ENCODE results near the gene LONP2. TPM values are rescaled to one million over a fixed set of nuclear protein-coding genes. Genes with fewer than 3 reads are reported as not detected.
A peak's percentile ranks its signal among the peaks of the same experiment; 100 is the strongest.

LONP2 gene
- total RNA-seq, 1 experiment from 2014 or later = 83.3 TPM

DNA sequence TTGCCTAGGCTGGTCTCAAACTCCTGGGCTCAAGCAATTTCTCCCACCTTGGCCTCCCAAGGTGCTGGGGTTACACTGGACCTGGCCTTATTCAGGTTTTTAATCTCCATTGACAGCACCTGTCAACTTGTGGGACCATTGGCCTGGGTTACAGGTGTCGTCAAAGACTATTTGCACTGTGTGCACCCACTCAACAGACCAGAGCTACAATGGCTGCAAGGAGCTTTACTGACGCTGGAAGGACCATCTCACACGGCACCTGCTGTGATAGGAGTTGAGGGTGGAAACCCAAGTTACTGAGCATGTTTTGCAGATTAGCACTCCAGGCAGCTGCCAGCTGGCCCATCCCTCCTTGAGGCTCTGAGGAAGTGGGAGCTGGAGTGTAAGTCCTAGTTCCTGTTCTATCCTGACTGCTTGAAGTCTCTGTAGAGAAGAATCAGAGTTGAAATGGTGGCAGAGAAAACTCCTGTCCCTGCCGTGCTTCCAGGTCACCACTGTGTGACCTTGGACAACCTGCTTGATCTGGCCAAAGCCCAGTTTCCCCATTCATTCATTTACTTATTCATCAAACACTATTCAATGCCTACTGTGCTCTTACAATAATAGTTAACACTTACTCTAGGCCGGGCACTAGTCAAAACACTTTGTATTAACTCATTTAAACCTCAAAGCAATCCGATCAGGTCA is 42.4 kb upstream of the LONP2 start:
- CTCF ChIA-PET = interaction anchor here (0.7 kb wide), 1 partner anchor 17 kb away, joined by 3 read pairs; no protein-coding TSS in a partner anchor
- intact Hi-C loops (cut with micrococcal nuclease; ENCODE audit: unreplicated experiment) = no loop called here
- Mint-ChIP-seq H3K9me3 (ENCODE audit: low read depth, unreplicated experiment) (no peaks in the 10 kb centered on the region), H3K27ac (ENCODE audit: unreplicated experiment) (no peak overlapping the region), H3K4me3 (ENCODE audit: low read depth, unreplicated experiment) (no peak overlapping the region), H3K36me3 (ENCODE audit: insufficient read depth, unreplicated experiment) (no peaks in the 10 kb centered on the region), H3K27me3 (ENCODE audit: unreplicated experiment) (peaks cover 4% of the 10 kb centered on the region), H3K4me1 (ENCODE audit: low read depth, unreplicated experiment) (peaks cover 16% of the 10 kb centered on the region)
- no peak for DNase-seq
- no TSS peak for BruUV-seq (replicated peaks)
- TF ChIP-seq CTCF (IDR thresholded peaks at IDR 0.05; ENCODE audit: unreplicated experiment) = no peak

DNA sequence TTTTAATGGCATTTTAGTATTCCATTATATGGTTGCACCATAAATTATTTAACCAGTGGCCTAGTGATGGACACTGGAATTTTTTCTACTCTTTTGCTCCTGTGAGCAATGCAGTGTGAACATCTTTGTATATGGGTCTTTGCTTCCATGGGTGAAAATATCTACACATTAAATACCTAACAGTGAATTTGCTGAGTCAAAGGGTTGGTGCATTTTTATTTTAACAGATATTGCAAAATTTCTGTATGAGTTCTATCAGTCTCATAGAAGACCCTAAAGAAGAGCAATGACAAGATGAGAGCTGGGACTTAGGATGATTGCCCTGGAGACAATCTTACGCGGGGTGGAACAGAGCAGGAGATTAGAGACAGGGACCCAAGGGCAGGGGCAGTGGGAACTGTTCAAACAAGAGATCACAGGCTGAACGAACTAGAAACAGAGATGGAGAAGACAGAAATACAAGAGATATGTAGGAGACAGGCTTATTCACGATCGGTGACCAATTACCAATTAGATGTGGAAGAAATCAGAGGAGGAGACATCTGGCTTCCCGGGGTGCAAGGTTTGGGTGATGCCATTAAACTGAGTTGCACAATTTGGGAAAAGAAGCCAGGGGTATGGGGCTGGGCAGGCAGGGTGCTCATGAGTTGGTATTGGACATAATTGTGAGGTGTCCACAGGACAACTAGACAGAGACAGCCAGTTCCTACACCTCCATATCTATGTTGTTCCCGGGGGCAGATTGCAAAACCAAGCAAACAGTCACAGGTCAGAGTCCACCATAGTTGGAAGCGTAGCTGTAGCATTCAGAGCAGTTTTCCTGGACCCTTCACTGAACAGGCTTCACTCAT is 39.9 kb upstream of the LONP2 start:
- Mint-ChIP-seq H3K9me3 (ENCODE audit: low read depth, unreplicated experiment) (no peaks in the 10 kb centered on the region), H3K27me3 (ENCODE audit: unreplicated experiment) (peaks cover 29% of the 10 kb centered on the region), H3K4me3 (ENCODE audit: low read depth, unreplicated experiment) (no peak overlapping the region), H3K27ac (ENCODE audit: unreplicated experiment) (no peak overlapping the region), H3K4me1 (ENCODE audit: low read depth, unreplicated experiment) (peaks cover 22% of the 10 kb centered on the region), H3K36me3 (ENCODE audit: insufficient read depth, unreplicated experiment) (no peaks in the 10 kb centered on the region)
- CTCF ChIA-PET = interaction anchor here (1.0 kb wide), 1 partner anchor 11 kb away, joined by 3 read pairs; no protein-coding TSS in a partner anchor
- intact Hi-C loops (cut with micrococcal nuclease; ENCODE audit: unreplicated experiment) = no loop called here
- TF ChIP-seq CTCF (IDR thresholded peaks at IDR 0.05; ENCODE audit: unreplicated experiment) = no peak
- DNase-seq = peak; percentile 37
- no TSS peak for BruUV-seq (replicated peaks)

DNA sequence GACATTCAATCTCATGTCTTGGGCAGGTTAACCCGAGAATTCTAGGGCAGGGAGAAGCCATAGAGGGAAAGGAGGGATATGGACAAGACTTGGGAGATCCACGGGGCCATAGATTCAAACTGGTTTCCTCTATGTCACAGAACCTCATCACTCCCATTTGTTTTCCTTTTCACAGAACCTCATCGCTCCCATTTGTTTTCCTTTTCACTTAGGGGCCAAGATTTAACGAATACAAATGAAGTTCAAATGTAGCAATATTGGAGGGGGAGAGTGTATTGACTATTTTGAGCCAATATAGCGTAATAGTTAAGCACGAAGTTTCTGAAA is 39.3 kb upstream of the LONP2 start:
- CTCF ChIA-PET = interaction anchor here (1.0 kb wide), 1 partner anchor 12 kb away, joined by 3 read pairs; no protein-coding TSS in a partner anchor
- Mint-ChIP-seq H3K36me3 (ENCODE audit: insufficient read depth, unreplicated experiment) (no peaks in the 10 kb centered on the region), H3K4me1 (ENCODE audit: low read depth, unreplicated experiment) (peaks cover 22% of the 10 kb centered on the region), H3K4me3 (ENCODE audit: low read depth, unreplicated experiment) (no peak overlapping the region), H3K27me3 (ENCODE audit: unreplicated experiment) (peaks cover 33% of the 10 kb centered on the region), H3K9me3 (ENCODE audit: low read depth, unreplicated experiment) (no peaks in the 10 kb centered on the region), H3K27ac (ENCODE audit: unreplicated experiment) (no peak overlapping the region)
- BruUV-seq (replicated peaks) = no TSS peak
- TF ChIP-seq CTCF (IDR thresholded peaks at IDR 0.05; ENCODE audit: unreplicated experiment) = no peak
- intact Hi-C loops (cut with micrococcal nuclease; ENCODE audit: unreplicated experiment) = no loop called here
- no peak for DNase-seq

DNA sequence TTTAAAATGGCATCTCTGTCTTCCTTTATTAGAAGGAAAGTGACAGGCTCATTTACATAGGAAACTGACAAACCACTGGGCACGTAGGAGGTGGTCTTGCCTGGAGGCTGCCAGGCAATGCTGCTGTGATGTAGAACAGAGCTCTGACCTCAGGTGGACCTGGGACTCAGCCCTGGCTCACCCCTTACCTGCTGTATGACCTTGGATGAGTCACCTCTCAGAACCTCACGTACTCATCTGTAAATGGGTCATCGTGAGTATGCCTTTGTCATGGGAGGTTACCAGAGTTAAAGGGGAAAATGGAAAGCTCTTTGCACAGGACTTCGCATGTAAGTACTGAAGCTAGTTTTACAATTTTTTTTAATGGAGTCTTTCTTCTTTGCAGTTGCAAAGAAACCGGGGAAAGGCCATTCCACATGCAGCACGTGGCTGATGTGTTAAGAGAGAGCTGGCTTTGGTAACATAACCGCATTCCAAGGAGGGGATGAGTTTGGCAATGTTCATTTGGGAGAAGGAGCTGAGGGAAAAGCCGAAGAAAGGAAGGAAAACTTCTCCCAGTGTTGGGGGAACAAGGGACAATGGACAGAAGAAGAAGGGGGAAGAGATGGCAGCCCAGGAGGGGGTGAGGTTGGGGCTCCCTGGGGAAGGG is 37.4 kb upstream of the LONP2 start:
- no TSS peak for BruUV-seq (replicated peaks)
- no peak for TF ChIP-seq CTCF (IDR thresholded peaks at IDR 0.05; ENCODE audit: unreplicated experiment)
- Mint-ChIP-seq H3K4me1 (ENCODE audit: low read depth, unreplicated experiment) (peaks cover 22% of the 10 kb centered on the region), H3K27me3 (ENCODE audit: unreplicated experiment) (peaks cover 33% of the 10 kb centered on the region), H3K27ac (ENCODE audit: unreplicated experiment) (no peak overlapping the region), H3K4me3 (ENCODE audit: low read depth, unreplicated experiment) (no peak overlapping the region), H3K36me3 (ENCODE audit: insufficient read depth, unreplicated experiment) (no peaks in the 10 kb centered on the region), H3K9me3 (ENCODE audit: low read depth, unreplicated experiment) (no peaks in the 10 kb centered on the region)
- DNase-seq = no peak
- CTCF ChIA-PET = no interaction called here
- intact Hi-C loops (cut with micrococcal nuclease; ENCODE audit: unreplicated experiment) = no loop called here
